Liver (tissue), 9 donors: Measurements from ENCODE around the gene UMAD1. TPM values are rescaled to one million over a fixed set of nuclear protein-coding genes. Genes with fewer than 3 reads are reported as not detected.

Experiments used
- DNase-seq: peaks from one replicate; pipeline ENCODE4 v3.0.0-alpha.2; 2017; ENCODE audit warnings: low spot score
- H3K27ac ChIP-seq, 2 donors: one replicate each; pipeline ENCODE4 v1.7.0; 2013; ENCODE audit warnings: inconsistent platforms in 2 of 2, low read length in 2 of 2, control low read depth in 1 of 2, low read depth in 1 of 2, mild to moderate bottlenecking in 1 of 2
- H3K27me3 ChIP-seq, 4 donors: one replicate each; pipeline versions ENCODE4 v1.6.1 to v1.7.0; 2013; ENCODE audit warnings: low read length in 3 of 4, inconsistent platforms in 1 of 4, mild to moderate bottlenecking in 1 of 4, moderate library complexity in 1 of 4; ENCODE audit not compliant: control insufficient read depth in 4 of 4, insufficient read depth in 4 of 4
- H3K36me3 ChIP-seq, 4 donors: one replicate each; pipeline versions ENCODE4 v1.6.1 to v1.7.0; 2013; ENCODE audit warnings: low read length in 3 of 4, mild to moderate bottlenecking in 3 of 4, low read depth in 1 of 4, moderate library complexity in 1 of 4; ENCODE audit not compliant: control insufficient read depth in 4 of 4, insufficient read depth in 3 of 4
- H3K4me1 ChIP-seq, 4 donors: one replicate each; pipeline versions ENCODE4 v1.6.1 to v1.7.0; 2013; ENCODE audit warnings: low read length in 3 of 4, mild to moderate bottlenecking in 3 of 4, moderate library complexity in 1 of 4; ENCODE audit not compliant: control insufficient read depth in 4 of 4, insufficient read depth in 4 of 4
- H3K4me3 ChIP-seq, 3 donors: one replicate each; pipeline versions ENCODE4 v1.6.1 to v1.7.0; 2013; ENCODE audit warnings: low read length in 3 of 3, control low read depth in 1 of 3, low read depth in 1 of 3, mild to moderate bottlenecking in 1 of 3
- H3K9ac ChIP-seq, 2 donors: one replicate each; pipeline ENCODE4 v1.7.0; 2013; ENCODE audit warnings: low read length in 2 of 2, mild to moderate bottlenecking in 2 of 2, moderate library complexity in 2 of 2, control low read depth in 1 of 2, low read depth in 1 of 2
- H3K9me3 ChIP-seq, 4 donors: one replicate each; pipeline versions ENCODE4 v1.6.1 to v1.7.0; 2013; ENCODE audit warnings: low read length in 3 of 4; ENCODE audit not compliant: control insufficient read depth in 4 of 4
- ATF3 ChIP-seq: IDR thresholded peaks from 2 replicates; pipeline ENCODE4 v1.6.1; 2016; ENCODE audit warnings: antibody characterized with exemption
- EGR1 ChIP-seq, 2 donors: IDR thresholded peaks; 2 replicates each; pipeline ENCODE4 v1.6.1; 2016 to 2018; ENCODE audit warnings: antibody characterized with exemption in 2 of 2, low read depth in 2 of 2
- FOXA1 ChIP-seq: IDR thresholded peaks from 2 replicates; pipeline ENCODE4 v1.6.1; 2016; ENCODE audit warnings: antibody characterized with exemption
- FOXA2 ChIP-seq: IDR thresholded peaks from 2 replicates; pipeline ENCODE4 v1.6.1; 2016; ENCODE audit warnings: antibody characterized with exemption
- GABPA ChIP-seq, 2 donors: IDR thresholded peaks in 1 of 2; conservative IDR thresholded peaks in 1 of 2; 2 replicates each; pipeline ENCODE4 v1.6.1; 2016; ENCODE audit warnings: antibody characterized with exemption in 2 of 2, mild to moderate bottlenecking in 1 of 2, moderate library complexity in 1 of 2
- HNF4A ChIP-seq, 2 donors: conservative IDR thresholded peaks; 2 replicates each; pipeline ENCODE4 v1.6.1; 2016; ENCODE audit warnings: antibody characterized with exemption in 2 of 2, mild to moderate bottlenecking in 2 of 2
- HNF4G ChIP-seq: IDR thresholded peaks from 2 replicates; pipeline ENCODE4 v1.6.1; 2016; ENCODE audit warnings: antibody characterized with exemption
- JUND ChIP-seq, 2 donors: IDR thresholded peaks; 2 replicates each; pipeline ENCODE4 v1.6.1; 2016; ENCODE audit warnings: antibody characterized with exemption in 2 of 2
- NR2F2 ChIP-seq: IDR thresholded peaks from 2 replicates; pipeline ENCODE4 v1.6.1; 2016; ENCODE audit warnings: antibody characterized with exemption
- RAD21 ChIP-seq, 2 donors: IDR thresholded peaks; 2 replicates each; pipeline ENCODE4 v1.6.1; 2016; ENCODE audit warnings: antibody characterized with exemption in 2 of 2, mild to moderate bottlenecking in 2 of 2
- REST ChIP-seq: IDR thresholded peaks from 2 replicates; pipeline ENCODE4 v1.6.1; 2016; ENCODE audit warnings: antibody characterized with exemption, mild to moderate bottlenecking
- RXRA ChIP-seq, 2 donors: IDR thresholded peaks; 2 replicates each; pipeline ENCODE4 v1.6.1; 2017 to 2018; ENCODE audit warnings: antibody characterized with exemption in 2 of 2, mild to moderate bottlenecking in 1 of 2
- SP1 ChIP-seq: IDR thresholded peaks from 2 replicates; pipeline ENCODE4 v1.6.1; 2018; ENCODE audit warnings: antibody characterized with exemption, mild to moderate bottlenecking
- TAF1 ChIP-seq: conservative IDR thresholded peaks from 2 replicates; pipeline ENCODE4 v1.6.1; 2016; ENCODE audit warnings: antibody characterized with exemption, mild to moderate bottlenecking
- YY1 ChIP-seq: IDR thresholded peaks from 2 replicates; pipeline ENCODE4 v1.6.1; 2016; ENCODE audit warnings: antibody characterized with exemption, mild to moderate bottlenecking
- ZBTB33 ChIP-seq: IDR thresholded peaks from 2 replicates; pipeline ENCODE4 v1.6.1; 2016; ENCODE audit warnings: antibody characterized with exemption
- WGBS: extraction: QIAGEN DNeasy Blood & Tissue Kit; methylation state at CpG from one replicate; pipeline ENCODE4 v1.1.7; 2013; 5-methylcytosine and 5-hydroxymethylcytosine counted together
- polyA plus RNA-seq, 2 donors: library from polyadenylated mRNA; stranded (reverse) in 1 of 2; unstranded in 1 of 2; fragments of 200-250 nt in 1 of 2; fragments of >200 nt in 1 of 2; fragmentation: Nextera tagmentation in 1 of 2; extraction: Ambion mirVana in 1 of 2; gene quantifications; one replicate each; pipeline versions ENCODE4 v1.2.1 to v1.2.3, GENCODE V29; 2013 to 2015
- total RNA-seq, 2 donors: library from RNA; depleted of rRNA; stranded (reverse); fragments of >200 nt; gene quantifications; one replicate each; pipeline ENCODE4 v1.2.3, GENCODE V29; 2014
- TF ChIP-seq, protein P1 (sequence below): fragments of 150-350 bp; IDR thresholded peaks from 2 replicates; pipeline ENCODE4 v1.5.1; 2017; ENCODE audit warnings: improper control_type of control experiment, low read depth, low read length; ENCODE audit not compliant: missing input control
- donor health status: healthy.
- donor health status: healthy.
- donor health status: healthy.
- donor health status: healthy.
- donor health status: healthy.

UMAD1 gene
- total and polyA plus RNA-seq, 4 donors: 5.9 to 12.2 (median 7.9) TPM

- H3K27ac ChIP-seq: no peak overlapping the region
- no peaks in the 10 kb centered on the region for H3K9me3 ChIP-seq
- no peak overlapping the region for H3K4me3 ChIP-seq
- 93% methylated on average over 1 of the region's 1 CpG for WGBS
- TF ChIP-seq REST (no peak), HNF4G (no peak), ATF3 (no peak), TAF1 (no peak), YY1 (no peak), RXRA (IDR thresholded peaks at IDR 0.05) (no peak), HNF4A (conservative IDR thresholded peaks at IDR 0.05) (no peak), NR2F2 (no peak), ZBTB33 (no peak), FOXA1 (no peak), FOXA2 (no peak), RAD21 (IDR thresholded peaks at IDR 0.05) (no peak), SP1 (no peak), JUND (IDR thresholded peaks at IDR 0.05) (no peak), GABPA (IDR thresholded peaks at IDR 0.05 in 1 of 2, conservative IDR thresholded peaks at IDR 0.05 in 1 of 2) (no peak), EGR1 (IDR thresholded peaks at IDR 0.05; ENCODE audit: low read depth in 2 of 2) (no peak)
- TF ChIP-seq, protein P1, sequence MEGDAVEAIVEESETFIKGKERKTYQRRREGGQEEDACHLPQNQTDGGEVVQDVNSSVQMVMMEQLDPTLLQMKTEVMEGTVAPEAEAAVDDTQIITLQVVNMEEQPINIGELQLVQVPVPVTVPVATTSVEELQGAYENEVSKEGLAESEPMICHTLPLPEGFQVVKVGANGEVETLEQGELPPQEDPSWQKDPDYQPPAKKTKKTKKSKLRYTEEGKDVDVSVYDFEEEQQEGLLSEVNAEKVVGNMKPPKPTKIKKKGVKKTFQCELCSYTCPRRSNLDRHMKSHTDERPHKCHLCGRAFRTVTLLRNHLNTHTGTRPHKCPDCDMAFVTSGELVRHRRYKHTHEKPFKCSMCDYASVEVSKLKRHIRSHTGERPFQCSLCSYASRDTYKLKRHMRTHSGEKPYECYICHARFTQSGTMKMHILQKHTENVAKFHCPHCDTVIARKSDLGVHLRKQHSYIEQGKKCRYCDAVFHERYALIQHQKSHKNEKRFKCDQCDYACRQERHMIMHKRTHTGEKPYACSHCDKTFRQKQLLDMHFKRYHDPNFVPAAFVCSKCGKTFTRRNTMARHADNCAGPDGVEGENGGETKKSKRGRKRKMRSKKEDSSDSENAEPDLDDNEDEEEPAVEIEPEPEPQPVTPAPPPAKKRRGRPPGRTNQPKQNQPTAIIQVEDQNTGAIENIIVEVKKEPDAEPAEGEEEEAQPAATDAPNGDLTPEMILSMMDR: no peak
- H3K4me1 ChIP-seq: no peaks in the 10 kb centered on the region
- H3K9ac ChIP-seq: no peak overlapping the region
- DNase-seq: no peak
- peaks cover 0 to 2% (median 0%) of the 10 kb centered on the region in 4 donors for H3K36me3 ChIP-seq
- H3K27me3 ChIP-seq: no peaks in the 10 kb centered on the region
These were observed 9.8 kb upstream of the UMAD1 start for GRCh38 chr7:7630626-7631329.
